Stimulated activated CD8-positive, alpha-beta memory T cell treated with anti-CD3 and anti-CD28 coated beads, Interleukin-15, amount 100 ng/mL, for 4 hours (primary cell): ENCODE results near the gene GATAD2A.
"Not testable (repeated sequence)": the region's sequence is repeated elsewhere in the genome, so short reads cannot be mapped to it uniquely, and the experiment has no call there.

Experiments used
- DNase-seq, 2 donors: peaks; one replicate each; pipeline ENCODE4 v3.0.0-alpha.2; 2020; ENCODE audit warnings: low read depth in 2 of 2

Gene GATAD2A, protein sequence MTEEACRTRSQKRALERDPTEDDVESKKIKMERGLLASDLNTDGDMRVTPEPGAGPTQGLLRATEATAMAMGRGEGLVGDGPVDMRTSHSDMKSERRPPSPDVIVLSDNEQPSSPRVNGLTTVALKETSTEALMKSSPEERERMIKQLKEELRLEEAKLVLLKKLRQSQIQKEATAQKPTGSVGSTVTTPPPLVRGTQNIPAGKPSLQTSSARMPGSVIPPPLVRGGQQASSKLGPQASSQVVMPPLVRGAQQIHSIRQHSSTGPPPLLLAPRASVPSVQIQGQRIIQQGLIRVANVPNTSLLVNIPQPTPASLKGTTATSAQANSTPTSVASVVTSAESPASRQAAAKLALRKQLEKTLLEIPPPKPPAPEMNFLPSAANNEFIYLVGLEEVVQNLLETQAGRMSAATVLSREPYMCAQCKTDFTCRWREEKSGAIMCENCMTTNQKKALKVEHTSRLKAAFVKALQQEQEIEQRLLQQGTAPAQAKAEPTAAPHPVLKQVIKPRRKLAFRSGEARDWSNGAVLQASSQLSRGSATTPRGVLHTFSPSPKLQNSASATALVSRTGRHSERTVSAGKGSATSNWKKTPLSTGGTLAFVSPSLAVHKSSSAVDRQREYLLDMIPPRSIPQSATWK

GRCh38 chr19:19404879-19405860 lies at the start of gene GATAD2A:
GATAD2A (plus strand) TSS chr19:19405675; CDS start chr19:19465346, 59,671 bp downstream.
- DNase-seq: peak; percentile 84 to 90

- DNase-seq: no peak
Measured at GRCh38 chr19:19356500-19356899, 49.0 kb upstream of the GATAD2A start.

GRCh38 chr19:19356901-19357566 lies 48.4 kb upstream of the GATAD2A start:
- no peak for DNase-seq

- peak; percentile 19 to 37 for DNase-seq
Measured at GRCh38 chr19:19361075-19361594, 44.3 kb upstream of the GATAD2A start.

DNA sequence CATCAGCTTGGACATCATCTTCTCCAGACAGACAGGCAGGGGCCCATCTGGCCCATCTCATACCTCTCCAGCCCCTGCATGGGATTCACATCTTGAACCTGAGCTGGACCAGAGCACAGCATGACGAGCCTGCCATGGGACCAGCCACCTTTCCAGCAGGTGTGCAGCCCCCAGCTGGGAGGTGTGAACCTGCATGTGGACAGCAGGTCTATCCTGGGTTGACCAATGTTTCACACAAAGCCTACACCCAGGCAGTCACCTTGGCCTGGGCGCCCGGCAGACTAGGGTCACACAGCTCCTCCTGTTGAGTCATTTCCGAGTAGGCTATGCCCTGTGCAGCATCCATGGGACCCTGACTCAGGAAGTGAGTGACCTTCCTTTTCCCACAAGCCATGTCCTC lies 43.4 kb upstream of the GATAD2A start:
- DNase-seq: no peak

DNA sequence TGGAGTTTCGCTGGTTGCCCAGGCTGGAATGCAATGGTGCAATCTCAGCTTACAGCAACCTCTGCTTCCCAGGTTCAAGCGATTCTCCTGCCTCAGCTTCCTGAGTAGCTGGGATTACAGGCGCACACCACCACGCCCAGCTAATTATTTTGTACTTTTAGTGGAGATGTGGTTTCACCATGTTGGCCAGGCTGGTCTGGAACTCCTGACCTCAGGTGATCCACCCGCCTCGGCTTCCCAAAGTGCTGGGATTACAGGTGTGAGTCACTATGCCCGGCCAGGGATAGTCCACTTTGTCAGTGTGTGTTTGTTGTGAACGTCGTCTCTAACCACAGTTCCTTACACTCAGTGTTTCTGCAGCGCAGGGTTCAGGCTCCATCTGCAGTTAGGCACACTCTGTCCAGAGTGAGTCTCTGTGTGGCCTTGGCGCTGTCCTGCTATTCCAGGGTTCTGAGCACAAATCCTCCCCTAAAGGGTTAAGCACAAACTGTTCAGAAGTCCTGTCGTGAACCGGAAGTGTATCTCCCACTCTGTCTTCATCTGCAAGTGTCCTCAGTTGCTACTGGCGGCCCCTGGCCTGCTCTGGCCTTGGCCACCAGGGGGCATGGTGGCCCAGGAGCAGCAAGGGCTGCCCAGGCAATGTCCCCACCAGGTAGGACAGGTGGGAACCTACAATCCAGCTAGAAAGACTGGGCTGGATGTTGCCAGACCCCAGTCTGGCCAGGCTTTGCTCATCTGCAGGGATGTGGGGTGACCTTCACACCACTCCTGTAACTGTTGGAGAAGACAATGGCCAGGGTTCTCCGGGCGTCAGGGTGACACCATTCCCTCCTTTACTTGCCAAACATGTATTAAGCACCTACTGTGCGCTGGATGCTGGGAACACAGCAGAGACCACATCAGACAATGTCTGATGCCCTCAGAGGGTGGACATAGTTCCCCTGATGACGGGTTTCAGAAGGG lies 38.8 kb upstream of the GATAD2A start:
- DNase-seq: peak; percentile 36 to 49

- no peak for DNase-seq
Measured at GRCh38 chr19:19368087-19368486, 37.4 kb upstream of the GATAD2A start.

DNA sequence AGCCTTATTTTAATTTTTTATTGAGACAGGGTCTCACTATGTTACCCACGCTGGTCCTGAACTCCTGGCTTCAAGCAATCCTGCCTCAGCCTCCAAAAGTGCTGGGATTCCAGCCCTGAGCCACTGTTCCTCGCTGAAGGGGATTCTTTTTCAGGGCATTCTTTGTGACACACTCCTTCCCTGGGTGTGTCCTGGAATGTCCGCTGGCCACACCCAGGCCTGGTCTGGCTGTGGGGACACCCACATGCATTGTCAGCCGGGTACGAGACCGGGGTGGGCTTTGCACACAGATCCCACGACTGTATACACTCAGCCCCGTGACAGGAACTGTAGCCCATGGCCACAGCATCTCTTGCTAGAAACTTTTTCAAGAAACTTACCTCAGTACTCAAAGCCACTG lies 34.4 kb upstream of the GATAD2A start:
- no peak for DNase-seq

DNA sequence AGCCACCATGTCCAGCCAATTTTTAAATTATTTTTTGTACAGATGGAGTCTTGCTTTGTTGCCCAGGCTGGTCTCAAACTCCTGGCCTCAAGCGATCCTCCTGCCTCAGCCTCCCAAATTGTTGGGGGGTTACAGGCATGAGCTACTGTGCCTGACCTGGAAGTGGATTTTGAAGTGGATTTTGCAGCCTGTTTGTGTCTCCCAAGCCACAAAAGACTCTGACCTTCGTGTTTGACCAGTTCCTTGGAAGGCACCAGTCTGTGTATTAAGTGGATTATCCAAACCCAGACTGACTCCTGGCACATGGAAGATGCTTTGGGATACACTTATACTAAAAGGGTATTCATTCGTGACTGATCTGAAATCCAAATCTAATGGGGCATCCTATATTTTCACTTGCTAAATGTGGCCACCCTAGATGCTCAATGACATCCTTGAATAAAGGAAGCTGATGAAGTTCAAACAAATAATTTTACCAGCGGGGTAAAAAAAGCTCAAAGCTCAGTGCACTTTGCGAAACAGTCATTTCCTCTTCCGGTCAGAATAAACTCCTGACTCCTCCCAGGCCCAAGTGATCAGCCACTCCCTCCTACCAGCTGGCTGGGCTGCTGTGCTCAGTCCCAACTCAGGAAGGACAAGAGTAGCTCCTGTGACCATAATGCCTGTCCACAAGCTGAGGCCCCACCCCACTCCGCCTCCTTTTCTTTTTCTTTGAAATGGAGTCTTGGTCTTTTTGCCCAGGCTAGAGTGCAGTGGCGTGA lies 32.6 kb upstream of the GATAD2A start:
- no peak for DNase-seq

DNA sequence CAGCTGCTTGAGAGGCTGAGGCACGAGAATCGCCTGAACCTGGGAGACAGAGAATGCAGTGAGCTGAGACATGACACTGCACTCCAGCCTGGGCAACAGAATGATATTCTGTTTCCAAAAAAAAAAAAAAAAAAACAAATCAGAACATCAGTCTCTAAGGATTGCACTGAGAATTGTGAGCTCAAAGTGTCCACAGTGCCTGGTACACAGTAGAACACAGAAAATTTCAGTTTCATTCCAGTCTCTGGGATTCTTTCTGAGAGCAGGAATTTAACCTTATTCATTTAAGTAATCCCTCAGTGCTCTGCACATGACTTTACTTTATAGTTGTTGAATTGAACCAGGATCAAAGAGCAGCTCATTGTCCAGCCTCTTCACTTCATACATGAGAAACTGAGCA lies 25.9 kb upstream of the GATAD2A start:
- DNase-seq: no peak

GRCh38 chr19:19380316-19380715 lies 25.2 kb upstream of the GATAD2A start:
- not testable (repeated sequence) for DNase-seq

GRCh38 chr19:19381007-19381926 lies 24.2 kb upstream of the GATAD2A start:
- DNase-seq: no peak

- no peak for DNase-seq
Measured at GRCh38 chr19:19382118-19382517, 23.4 kb upstream of the GATAD2A start.

- DNase-seq: no peak
Measured at GRCh38 chr19:19384486-19384885, 21.0 kb upstream of the GATAD2A start.

GRCh38 chr19:19385131-19385895 lies 20.2 kb upstream of the GATAD2A start:
- peak; percentile 98 to 99 for DNase-seq

DNA sequence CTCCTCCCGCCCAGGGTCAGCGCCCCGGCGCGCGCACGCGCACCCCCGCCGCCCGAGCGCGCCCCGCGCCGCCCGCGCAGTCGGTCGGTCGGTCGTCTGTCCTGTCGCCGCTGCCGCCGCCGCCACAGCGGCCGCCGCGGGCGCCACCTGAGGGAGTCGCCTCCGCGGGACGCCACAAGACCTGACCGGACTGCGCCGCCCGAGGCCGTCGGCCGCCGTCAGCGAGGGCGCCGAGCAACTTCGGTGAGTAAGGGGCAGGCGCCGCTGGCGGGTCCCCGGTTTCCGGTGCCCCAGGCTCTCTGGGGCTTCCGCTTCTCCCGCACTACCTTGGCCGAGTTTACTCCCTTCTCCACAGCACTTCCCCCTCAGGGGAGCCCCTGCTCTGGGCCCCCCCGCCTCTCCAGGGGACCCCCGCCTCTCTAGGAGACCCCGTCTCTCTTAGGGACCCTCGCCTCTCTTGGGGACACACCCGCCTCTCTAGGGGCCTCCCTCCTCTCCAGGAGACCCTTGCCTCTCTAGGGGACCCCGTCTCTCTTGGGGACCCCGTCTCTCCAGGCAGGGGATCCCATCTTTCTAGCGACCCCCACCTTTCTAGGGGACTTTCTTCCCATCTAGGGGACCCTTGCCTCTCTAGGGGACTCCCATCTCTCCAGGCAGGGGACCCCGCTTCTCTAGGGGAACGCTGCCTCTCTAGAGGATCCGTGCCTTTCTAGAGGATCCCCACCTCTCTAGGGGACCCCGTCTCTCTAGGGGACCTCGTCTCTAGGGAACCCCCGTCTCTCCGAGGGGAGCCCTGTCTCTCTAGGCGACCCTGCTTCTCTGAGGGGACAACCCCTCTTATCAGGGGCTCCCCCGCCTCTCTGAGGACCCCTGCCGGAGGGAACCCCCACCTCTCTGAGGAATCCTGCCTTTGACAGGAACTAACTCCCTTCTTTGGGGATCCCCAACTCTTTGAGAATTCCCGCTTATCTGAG lies 19.3 kb upstream of the GATAD2A start:
- no peak for DNase-seq
